Osteoblast (primary cell): ENCODE measurements around the gene FAM114A1. TPM values are rescaled to one million over a fixed set of nuclear protein-coding genes. Genes with fewer than 3 reads are reported as not detected.

Experiments used
- DNase-seq: peaks from one replicate; pipeline ENCODE4 v3.0.0; 2011; ENCODE audit warnings: low spot score, mixed read lengths; ENCODE audit not compliant: insufficient read length; ENCODE audit errors: missing footprints
- H2AFZ ChIP-seq: 2 replicates; pipeline ENCODE4 v1.6.0; 2011; ENCODE audit warnings: mild to moderate bottlenecking, low read length
- H3K27ac ChIP-seq: 2 replicates; pipeline ENCODE4 v1.5.1; 2011; ENCODE audit warnings: mild to moderate bottlenecking, low read depth, low read length, moderate library complexity
- H3K27me3 ChIP-seq: 2 replicates; pipeline ENCODE4 v1.6.0; 2012; ENCODE audit warnings: mild to moderate bottlenecking, control low read depth, inconsistent platforms, low read length, moderate library complexity; ENCODE audit not compliant: insufficient read depth
- H3K36me3 ChIP-seq: 2 replicates; pipeline ENCODE4 v1.5.1; 2011; ENCODE audit warnings: mild to moderate bottlenecking, low read length, control low read depth, moderate library complexity; ENCODE audit not compliant: insufficient read depth
- H3K4me1 ChIP-seq: 2 replicates; pipeline ENCODE4 v1.5.1; 2011; ENCODE audit warnings: mild to moderate bottlenecking, low read length, control low read depth, moderate library complexity; ENCODE audit not compliant: insufficient read depth
- H3K4me2 ChIP-seq: 2 replicates; pipeline ENCODE4 v1.6.0; 2011; ENCODE audit warnings: mild to moderate bottlenecking, low read length; ENCODE audit not compliant: insufficient read depth
- H3K4me3 ChIP-seq: fragments of 200-600 bp; sonication (generic); 3 replicates; pipeline ENCODE4 v1.5.1; 2012; ENCODE audit warnings: mild to moderate bottlenecking, low read length, inconsistent platforms; ENCODE audit not compliant: insufficient read depth
- H3K79me2 ChIP-seq: 2 replicates; pipeline ENCODE4 v1.6.0; 2012; ENCODE audit warnings: mild to moderate bottlenecking, low read length, control low read depth, inconsistent platforms; ENCODE audit not compliant: insufficient read depth
- H3K9me3 ChIP-seq: 2 replicates; pipeline ENCODE4 v1.5.1; 2011; ENCODE audit warnings: low read depth, low read length, control low read depth
- H4K20me1 ChIP-seq: 2 replicates; pipeline ENCODE4 v1.6.0; 2012; ENCODE audit warnings: mild to moderate bottlenecking, low read length, control low read depth; ENCODE audit not compliant: insufficient read depth
- CTCF ChIP-seq: IDR thresholded peaks from 2 replicates; pipeline ENCODE4 v1.5.1; 2011; ENCODE audit warnings: mild to moderate bottlenecking, low read depth, low read length, moderate library complexity; ENCODE audit errors: extremely low read depth
- total RNA-seq: library from RNA; depleted of rRNA; stranded (reverse); fragments of >200 nt; gene quantifications from 2 replicates; pipeline ENCODE4 v1.2.3, GENCODE V29; 2012

FAM114A1 gene
- total RNA-seq, 1 donor: 392 TPM

GRCh38 chr4:38949411-38950051 lies 81.9 kb downstream of the FAM114A1 start:
- H2AFZ ChIP-seq: no peak overlapping the region
- H3K4me3 ChIP-seq: no peak overlapping the region
- no peak for TF ChIP-seq CTCF
- peaks cover 11% of the 10 kb centered on the region for H3K36me3 ChIP-seq
- H3K4me2 ChIP-seq: peak overlapping the region; percentile 19
- H3K79me2 ChIP-seq: no peaks in the 10 kb centered on the region
- peak overlapping the region; percentile 37 for H3K27ac ChIP-seq
- peaks cover 28% of the 10 kb centered on the region for H3K4me1 ChIP-seq
- DNase-seq: no peak
- no peaks in the 10 kb centered on the region for H4K20me1 ChIP-seq
- no peaks in the 10 kb centered on the region for H3K9me3 ChIP-seq
- no peaks in the 10 kb centered on the region for H3K27me3 ChIP-seq

- DNase-seq: no peak
- Histone ChIP-seq H3K4me2 (no peak overlapping the region), H3K79me2 (no peaks in the 10 kb centered on the region), H2AFZ (no peak overlapping the region), H3K27me3 (no peaks in the 10 kb centered on the region), H3K36me3 (peaks cover 5% of the 10 kb centered on the region), H3K4me3 (no peak overlapping the region), H3K4me1 (peaks cover 28% of the 10 kb centered on the region), H3K9me3 (no peaks in the 10 kb centered on the region), H3K27ac (no peak overlapping the region), H4K20me1 (no peaks in the 10 kb centered on the region)
- no peak for TF ChIP-seq CTCF
These were observed 82.6 kb downstream of the FAM114A1 start for GRCh38 chr4:38950159-38950558.

GRCh38 chr4:38950734-38951133 lies 83.1 kb downstream of the FAM114A1 start:
- Histone ChIP-seq H3K4me2 (no peak overlapping the region), H4K20me1 (no peaks in the 10 kb centered on the region), H3K27ac (no peak overlapping the region), H3K36me3 (no peaks in the 10 kb centered on the region), H3K27me3 (no peaks in the 10 kb centered on the region), H2AFZ (no peak overlapping the region), H3K4me1 (peaks cover 28% of the 10 kb centered on the region), H3K4me3 (no peak overlapping the region), H3K9me3 (no peaks in the 10 kb centered on the region), H3K79me2 (no peaks in the 10 kb centered on the region)
- TF ChIP-seq CTCF: no peak
- DNase-seq: no peak

- TF ChIP-seq CTCF: no peak
These were observed 84.0 kb downstream of the FAM114A1 start for GRCh38 chr4:38951598-38951997.

More at GRCh38 chr4:38951598-38951997, 84.0 kb downstream of the FAM114A1 start:
- Histone ChIP-seq H2AFZ (no peak overlapping the region), H3K36me3 (no peaks in the 10 kb centered on the region), H3K79me2 (no peaks in the 10 kb centered on the region), H3K9me3 (no peaks in the 10 kb centered on the region), H3K4me1 (peaks cover 28% of the 10 kb centered on the region), H3K4me3 (no peak overlapping the region), H4K20me1 (no peaks in the 10 kb centered on the region), H3K4me2 (no peak overlapping the region), H3K27me3 (no peaks in the 10 kb centered on the region), H3K27ac (no peak overlapping the region)
- DNase-seq: no peak
